HEK293 (cell line): Measurements from ENCODE around the gene DOP1B.

Experiments
- GLIS1 ChIP-seq: fragments of 450-650 bp; formaldehyde crosslinking; IDR thresholded peaks from 2 replicates; pipeline ENCODE4 v1.5.1; 2016; ENCODE audit warnings: missing biosample characterization, missing genetic modification characterization
- IKZF3 ChIP-seq: fragments of 450-650 bp; IDR thresholded peaks from 2 replicates; pipeline ENCODE4 v1.5.0; 2018; ENCODE audit warnings: missing biosample characterization, mild to moderate bottlenecking, missing genetic modification characterization, moderate library complexity
- KLF1 ChIP-seq: fragments of 450-650 bp; formaldehyde crosslinking; IDR thresholded peaks from 2 replicates; pipeline ENCODE4 v1.5.1; 2016; ENCODE audit warnings: missing biosample characterization, missing genetic modification characterization
- KLF10 ChIP-seq: fragments of 450-650 bp; IDR thresholded peaks from 2 replicates; pipeline ENCODE4 v1.5.1; 2018; ENCODE audit warnings: missing biosample characterization, mild to moderate bottlenecking, missing genetic modification characterization
- KLF7 ChIP-seq: fragments of 450-650 bp; formaldehyde crosslinking; IDR thresholded peaks from 2 replicates; pipeline ENCODE4 v1.5.1; 2016; ENCODE audit warnings: missing biosample characterization, missing genetic modification characterization, borderline replicate concordance
- KLF8 ChIP-seq: fragments of 450-650 bp; formaldehyde crosslinking; IDR thresholded peaks from 2 replicates; pipeline ENCODE4 v1.5.1; 2016; ENCODE audit warnings: missing biosample characterization, missing genetic modification characterization
- MYNN ChIP-seq: fragments of 450-650 bp; formaldehyde crosslinking; IDR thresholded peaks from 2 replicates; pipeline ENCODE4 v1.5.1; 2016; ENCODE audit warnings: missing biosample characterization, missing genetic modification characterization, borderline replicate concordance
- RBAK ChIP-seq: fragments of 450-650 bp; formaldehyde crosslinking; IDR thresholded peaks from 2 replicates; pipeline ENCODE4 v1.5.1; 2016; ENCODE audit warnings: missing biosample characterization, missing genetic modification characterization
- SCRT1 ChIP-seq: fragments of 450-650 bp; formaldehyde crosslinking; IDR thresholded peaks from 2 replicates; pipeline ENCODE4 v1.5.1; 2016; ENCODE audit warnings: missing biosample characterization, missing genetic modification characterization, borderline replicate concordance
- ZBTB8A ChIP-seq: fragments of 450-650 bp; formaldehyde crosslinking; IDR thresholded peaks from 2 replicates; pipeline ENCODE4 v1.5.1; 2016; ENCODE audit warnings: missing biosample characterization, missing genetic modification characterization
- ZNF146 ChIP-seq: fragments of 450-650 bp; formaldehyde crosslinking; IDR thresholded peaks from 2 replicates; pipeline ENCODE4 v1.5.1; 2016; ENCODE audit warnings: missing biosample characterization, missing genetic modification characterization
- ZNF148 ChIP-seq: fragments of 450-650 bp; formaldehyde crosslinking; IDR thresholded peaks from 2 replicates; pipeline ENCODE4 v1.5.0; 2017; ENCODE audit warnings: missing biosample characterization, missing genetic modification characterization, borderline replicate concordance
- ZNF169 ChIP-seq: fragments of 450-650 bp; formaldehyde crosslinking; IDR thresholded peaks from 2 replicates; pipeline ENCODE4 v1.5.1; 2016; ENCODE audit warnings: missing biosample characterization, missing genetic modification characterization
- ZNF19 ChIP-seq: fragments of 450-650 bp; formaldehyde crosslinking; IDR thresholded peaks from 2 replicates; pipeline ENCODE4; 2016; ENCODE audit warnings: missing biosample characterization, missing genetic modification characterization, low read depth
- ZNF211 ChIP-seq: fragments of 450-650 bp; formaldehyde crosslinking; IDR thresholded peaks from 2 replicates; pipeline ENCODE4 v1.5.1; 2016; ENCODE audit warnings: low read depth, missing biosample characterization, missing genetic modification characterization
- ZNF366 ChIP-seq: fragments of 450-650 bp; formaldehyde crosslinking; conservative IDR thresholded peaks from 2 replicates; pipeline ENCODE4 v1.5.1; 2016; ENCODE audit warnings: missing biosample characterization, missing genetic modification characterization
- ZNF404 ChIP-seq: fragments of 450-650 bp; formaldehyde crosslinking; IDR thresholded peaks from 2 replicates; pipeline ENCODE4 v1.5.1; 2017; ENCODE audit warnings: missing biosample characterization, missing genetic modification characterization
- ZNF423 ChIP-seq: fragments of 450-650 bp; formaldehyde crosslinking; IDR thresholded peaks from 2 replicates; pipeline ENCODE4 v1.5.1; 2016; ENCODE audit warnings: missing biosample characterization, missing genetic modification characterization
- ZNF501 ChIP-seq: fragments of 450-650 bp; formaldehyde crosslinking; IDR thresholded peaks from 2 replicates; pipeline ENCODE4 v1.5.1; 2016; ENCODE audit warnings: missing biosample characterization, missing genetic modification characterization
- ZNF555 ChIP-seq: fragments of 450-650 bp; formaldehyde crosslinking; conservative IDR thresholded peaks from 2 replicates; pipeline ENCODE4 v1.5.1; 2017; ENCODE audit warnings: missing biosample characterization, mild to moderate bottlenecking, missing genetic modification characterization, inconsistent platforms
- ZNF664 ChIP-seq: fragments of 450-650 bp; formaldehyde crosslinking; IDR thresholded peaks from 2 replicates; pipeline ENCODE4 v1.5.1; 2016; ENCODE audit warnings: missing biosample characterization, missing genetic modification characterization
- ZNF677 ChIP-seq: fragments of 450-650 bp; IDR thresholded peaks from 2 replicates; pipeline ENCODE4 v1.5.0; 2018; ENCODE audit warnings: missing biosample characterization, mild to moderate bottlenecking, missing genetic modification characterization, moderate library complexity
- ZNF76 ChIP-seq: fragments of 450-650 bp; formaldehyde crosslinking; IDR thresholded peaks from 2 replicates; pipeline ENCODE4; 2016; ENCODE audit warnings: low read depth, missing biosample characterization, missing genetic modification characterization, borderline replicate concordance
- ZNF792 ChIP-seq: fragments of 450-650 bp; formaldehyde crosslinking; IDR thresholded peaks from 2 replicates; pipeline ENCODE4 v1.5.1; 2016; ENCODE audit warnings: missing biosample characterization, missing genetic modification characterization
- ZSCAN23 ChIP-seq: fragments of 450-650 bp; formaldehyde crosslinking; IDR thresholded peaks from 2 replicates; pipeline ENCODE4 v1.5.1; 2016; ENCODE audit warnings: missing biosample characterization, missing genetic modification characterization
- ZSCAN4 ChIP-seq: fragments of 450-650 bp; formaldehyde crosslinking; IDR thresholded peaks from 2 replicates; pipeline ENCODE4 v1.5.1; 2017; ENCODE audit warnings: missing biosample characterization, missing genetic modification characterization
- TF ChIP-seq, protein P1 (sequence below): fragments of 450-650 bp; formaldehyde crosslinking; IDR thresholded peaks from 2 replicates; pipeline ENCODE4 v1.5.1; 2017; ENCODE audit warnings: missing biosample characterization, missing genetic modification characterization
- TF ChIP-seq, protein P2 (sequence below): fragments of 450-650 bp; formaldehyde crosslinking; IDR thresholded peaks from 2 replicates; pipeline ENCODE4 v1.5.1; 2017; ENCODE audit warnings: missing biosample characterization, missing genetic modification characterization
- TF ChIP-seq, protein P3 (sequence below): fragments of 450-650 bp; formaldehyde crosslinking; IDR thresholded peaks from 2 replicates; pipeline ENCODE4 v1.5.1; 2016; ENCODE audit warnings: missing biosample characterization, missing genetic modification characterization
- TF ChIP-seq, protein P4 (sequence below): fragments of 450-650 bp; formaldehyde crosslinking; IDR thresholded peaks from 2 replicates; pipeline ENCODE4 v1.5.1; 2016; ENCODE audit warnings: missing biosample characterization, missing genetic modification characterization

The DOP1B gene

GRCh38 chr21:36141513-36141925 is 15.1 kb upstream of the DOP1B start (continued):
- TF ChIP-seq MYNN (no peak), ZBTB8A (tag by site-specific recombination) (peak; percentile 86), ZNF366 (tag by site-specific recombination) (peak; percentile 71; the same call in 1 of the 2 replicates), ZNF146 (tag by site-specific recombination) (no peak), ZNF169 (tag by site-specific recombination) (no peak), ZNF664 (no peak), ZNF501 (tag by site-specific recombination) (no peak), KLF1 (peak; percentile 83), ZNF148 (tag by site-specific recombination) (no peak), ZSCAN23 (tag by site-specific recombination) (0 out of 2 replicates have a peak, but pooled peaks have one; percentile 62), ZNF792 (tag by site-specific recombination) (no peak), ZNF423 (tag by site-specific recombination) (0 out of 2 replicates have a peak, but pooled peaks have one; percentile 29), KLF7 (tag by site-specific recombination) (no peak), KLF8 (peak; percentile 78), GLIS1 (tag by site-specific recombination) (peak; percentile 91), ZNF19 (no peak), ZNF404 (no peak), ZSCAN4 (tag by site-specific recombination) (no peak), SCRT1 (tag by site-specific recombination) (peak; percentile 97), ZNF76 (tag by site-specific recombination) (peak; percentile 55; the same call in 1 of the 2 replicates), IKZF3 (tag by site-specific recombination) (no peak; the same call in 1 of the 2 replicates), RBAK (tag by site-specific recombination) (no peak), ZNF211 (tag by site-specific recombination) (no peak), KLF10 (tag by site-specific recombination) (0 out of 2 replicates have a peak, but pooled peaks have one; percentile 53), ZNF555 (no peak), ZNF677 (tag by site-specific recombination) (no peak)
- TF ChIP-seq, protein P1, sequence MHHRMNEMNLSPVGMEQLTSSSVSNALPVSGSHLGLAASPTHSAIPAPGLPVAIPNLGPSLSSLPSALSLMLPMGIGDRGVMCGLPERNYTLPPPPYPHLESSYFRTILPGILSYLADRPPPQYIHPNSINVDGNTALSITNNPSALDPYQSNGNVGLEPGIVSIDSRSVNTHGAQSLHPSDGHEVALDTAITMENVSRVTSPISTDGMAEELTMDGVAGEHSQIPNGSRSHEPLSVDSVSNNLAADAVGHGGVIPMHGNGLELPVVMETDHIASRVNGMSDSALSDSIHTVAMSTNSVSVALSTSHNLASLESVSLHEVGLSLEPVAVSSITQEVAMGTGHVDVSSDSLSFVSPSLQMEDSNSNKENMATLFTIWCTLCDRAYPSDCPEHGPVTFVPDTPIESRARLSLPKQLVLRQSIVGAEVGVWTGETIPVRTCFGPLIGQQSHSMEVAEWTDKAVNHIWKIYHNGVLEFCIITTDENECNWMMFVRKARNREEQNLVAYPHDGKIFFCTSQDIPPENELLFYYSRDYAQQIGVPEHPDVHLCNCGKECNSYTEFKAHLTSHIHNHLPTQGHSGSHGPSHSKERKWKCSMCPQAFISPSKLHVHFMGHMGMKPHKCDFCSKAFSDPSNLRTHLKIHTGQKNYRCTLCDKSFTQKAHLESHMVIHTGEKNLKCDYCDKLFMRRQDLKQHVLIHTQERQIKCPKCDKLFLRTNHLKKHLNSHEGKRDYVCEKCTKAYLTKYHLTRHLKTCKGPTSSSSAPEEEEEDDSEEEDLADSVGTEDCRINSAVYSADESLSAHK (tag by site-specific recombination) = no peak
- TF ChIP-seq, protein P2, sequence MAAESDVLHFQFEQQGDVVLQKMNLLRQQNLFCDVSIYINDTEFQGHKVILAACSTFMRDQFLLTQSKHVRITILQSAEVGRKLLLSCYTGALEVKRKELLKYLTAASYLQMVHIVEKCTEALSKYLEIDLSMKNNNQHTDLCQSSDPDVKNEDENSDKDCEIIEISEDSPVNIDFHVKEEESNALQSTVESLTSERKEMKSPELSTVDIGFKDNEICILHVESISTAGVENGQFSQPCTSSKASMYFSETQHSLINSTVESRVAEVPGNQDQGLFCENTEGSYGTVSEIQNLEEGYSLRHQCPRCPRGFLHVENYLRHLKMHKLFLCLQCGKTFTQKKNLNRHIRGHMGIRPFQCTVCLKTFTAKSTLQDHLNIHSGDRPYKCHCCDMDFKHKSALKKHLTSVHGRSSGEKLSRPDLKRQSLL = no peak
- TF ChIP-seq, protein P3, sequence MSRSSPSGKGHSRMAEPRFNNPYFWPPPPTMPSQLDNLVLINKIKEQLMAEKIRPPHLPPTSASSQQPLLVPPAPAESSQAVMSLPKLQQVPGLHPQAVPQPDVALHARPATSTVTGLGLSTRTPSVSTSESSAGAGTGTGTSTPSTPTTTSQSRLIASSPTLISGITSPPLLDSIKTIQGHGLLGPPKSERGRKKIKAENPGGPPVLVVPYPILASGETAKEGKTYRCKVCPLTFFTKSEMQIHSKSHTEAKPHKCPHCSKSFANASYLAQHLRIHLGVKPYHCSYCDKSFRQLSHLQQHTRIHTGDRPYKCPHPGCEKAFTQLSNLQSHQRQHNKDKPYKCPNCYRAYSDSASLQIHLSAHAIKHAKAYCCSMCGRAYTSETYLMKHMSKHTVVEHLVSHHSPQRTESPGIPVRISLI (tag by site-specific recombination) = no peak
- TF ChIP-seq, protein P4, sequence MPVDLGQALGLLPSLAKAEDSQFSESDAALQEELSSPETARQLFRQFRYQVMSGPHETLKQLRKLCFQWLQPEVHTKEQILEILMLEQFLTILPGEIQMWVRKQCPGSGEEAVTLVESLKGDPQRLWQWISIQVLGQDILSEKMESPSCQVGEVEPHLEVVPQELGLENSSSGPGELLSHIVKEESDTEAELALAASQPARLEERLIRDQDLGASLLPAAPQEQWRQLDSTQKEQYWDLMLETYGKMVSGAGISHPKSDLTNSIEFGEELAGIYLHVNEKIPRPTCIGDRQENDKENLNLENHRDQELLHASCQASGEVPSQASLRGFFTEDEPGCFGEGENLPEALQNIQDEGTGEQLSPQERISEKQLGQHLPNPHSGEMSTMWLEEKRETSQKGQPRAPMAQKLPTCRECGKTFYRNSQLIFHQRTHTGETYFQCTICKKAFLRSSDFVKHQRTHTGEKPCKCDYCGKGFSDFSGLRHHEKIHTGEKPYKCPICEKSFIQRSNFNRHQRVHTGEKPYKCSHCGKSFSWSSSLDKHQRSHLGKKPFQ (tag by site-specific recombination) = no peak
